Measurements from ENCODE around the gene LRRC4C.

DNA sequence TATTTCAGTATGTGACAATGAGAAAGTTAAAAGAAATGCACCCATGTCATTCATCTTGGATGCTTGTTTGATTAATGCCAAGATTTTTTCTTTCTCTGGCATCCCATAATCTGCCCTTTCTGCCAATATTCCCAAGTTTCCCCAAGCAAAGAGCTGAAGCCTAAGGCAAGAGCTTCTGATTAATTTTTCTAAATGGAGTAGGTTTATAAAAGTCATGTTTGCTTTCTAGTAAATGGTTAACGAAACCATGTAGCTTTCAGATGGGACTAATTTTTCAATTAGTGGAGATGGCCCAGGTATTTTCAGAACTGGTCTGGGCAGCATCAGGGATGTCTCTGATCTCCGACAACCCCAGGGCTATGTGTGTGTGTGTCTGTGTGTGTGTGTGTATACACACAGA lies 55.3 kb downstream of the LRRC4C start:
- TF ChIP-seq ZNF423 (CRISPR knock-in tag; IDR thresholded peaks at IDR 0.05) (no peak), SP1 (CRISPR knock-in tag; conservative IDR thresholded peaks at IDR 0.05) (no peak), CTCF (IDR thresholded peaks at IDR 0.05) (no peak)
